ENCODE results near the gene HAGH. TPM values are rescaled to one million over a fixed set of nuclear protein-coding genes. Genes with fewer than 3 reads are reported as not detected.
A peak's percentile ranks its signal among the peaks of the same experiment; 100 is the strongest.

Gene HAGH
- total RNA-seq, 1 donor from 2014 or later: 172 TPM

DNA sequence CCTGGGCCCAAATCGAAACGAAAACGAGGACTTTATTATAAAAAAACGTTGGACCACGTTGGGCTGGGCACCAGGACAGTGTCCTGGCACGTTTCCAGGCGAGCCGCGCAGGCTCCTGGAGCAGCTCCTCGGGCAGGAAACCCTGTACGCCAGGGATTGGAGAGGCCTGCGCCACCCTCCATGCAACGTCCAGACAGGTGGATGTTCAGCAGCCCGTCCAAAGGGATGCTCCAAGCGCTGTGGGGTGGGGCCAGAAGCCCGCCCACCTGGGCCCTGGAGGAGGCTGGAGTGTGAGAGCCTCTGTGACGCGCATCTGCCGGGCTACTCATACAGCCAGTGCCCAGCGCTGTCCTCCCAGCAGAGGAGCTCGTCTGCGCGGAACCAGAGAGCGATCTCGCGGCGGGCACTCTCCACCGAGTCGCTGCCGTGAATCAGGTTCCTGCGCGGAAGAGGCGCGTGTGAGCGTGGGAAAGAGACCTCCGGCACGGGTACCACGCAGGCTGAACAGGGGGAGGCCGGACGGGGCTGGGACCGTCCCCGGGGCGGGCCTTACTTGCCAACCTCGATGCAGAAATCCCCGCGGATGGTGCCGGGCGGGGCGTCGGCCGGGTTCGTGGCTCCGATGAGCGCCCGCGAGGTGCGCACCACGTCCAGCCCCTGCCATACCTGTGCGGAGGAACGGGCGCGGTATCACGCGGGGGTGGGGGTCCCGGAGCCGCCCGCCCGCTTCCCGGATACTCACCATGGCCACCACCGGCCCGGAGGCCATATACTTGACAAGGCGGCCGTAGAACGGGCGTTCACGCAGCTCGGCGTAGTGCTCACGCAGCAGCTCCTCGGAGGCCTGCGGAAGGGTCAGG, 56.1 kb downstream of the HAGH start:
- intact Hi-C loops (cut with micrococcal nuclease): no loop called here
- H3K4me1 ChIP-seq: peaks cover 61% of the 10 kb centered on the region

GRCh38 chr16:1769402-1770300, 57.0 kb downstream of the HAGH start:
- Histone ChIP-seq H3K4me3 (peak overlapping the region; percentile 92), H3K36me3 (peaks cover 50% of the 10 kb centered on the region), H3K27ac (replicated peaks) (peak overlapping the region; percentile 95), H3K9me3 (replicated peaks) (no peaks in the 10 kb centered on the region), H3K4me1 (peaks cover 54% of the 10 kb centered on the region), H3K27me3 (ENCODE audit: low read depth) (no peaks in the 10 kb centered on the region)
- no peak for TF ChIP-seq CTCF (IDR thresholded peaks at IDR 0.05; ENCODE audit: borderline replicate concordance)
- DNase-seq: no peak
- intact Hi-C loops (cut with micrococcal nuclease): no loop called here

More for the DNA sequence above, 56.1 kb downstream of the HAGH start:
- peak; percentile 62 for DNase-seq
- TF ChIP-seq CTCF (IDR thresholded peaks at IDR 0.05; ENCODE audit: borderline replicate concordance): no peak
- no peaks in the 10 kb centered on the region for H3K27me3 ChIP-seq (ENCODE audit: low read depth)
- peak overlapping the region; percentile 92 for H3K4me3 ChIP-seq
- H3K36me3 ChIP-seq: peaks cover 48% of the 10 kb centered on the region
- no peaks in the 10 kb centered on the region for H3K9me3 ChIP-seq (replicated peaks)
- peak overlapping the region; percentile 95 for H3K27ac ChIP-seq (replicated peaks)

GRCh38 chr16:1768767-1769401, 57.7 kb downstream of the HAGH start:
- intact Hi-C loops (cut with micrococcal nuclease): no loop called here
- no peak for TF ChIP-seq CTCF (IDR thresholded peaks at IDR 0.05; ENCODE audit: borderline replicate concordance)
- Histone ChIP-seq H3K4me1 (peaks cover 46% of the 10 kb centered on the region), H3K4me3 (no peak overlapping the region), H3K27me3 (ENCODE audit: low read depth) (no peaks in the 10 kb centered on the region), H3K9me3 (replicated peaks) (no peaks in the 10 kb centered on the region), H3K36me3 (peaks cover 55% of the 10 kb centered on the region), H3K27ac (replicated peaks) (no peak overlapping the region)
- DNase-seq: no peak

GRCh38 chr16:1768061-1768766, 58.4 kb downstream of the HAGH start:
- H3K9me3 ChIP-seq (replicated peaks): no peaks in the 10 kb centered on the region
- intact Hi-C loops (cut with micrococcal nuclease): no loop called here
- no peaks in the 10 kb centered on the region for H3K27me3 ChIP-seq (ENCODE audit: low read depth)
- peaks cover 59% of the 10 kb centered on the region for H3K36me3 ChIP-seq
- H3K4me1 ChIP-seq: peaks cover 40% of the 10 kb centered on the region
- no peak overlapping the region for H3K27ac ChIP-seq (replicated peaks)
- no peak for DNase-seq
- no peak for TF ChIP-seq CTCF (IDR thresholded peaks at IDR 0.05; ENCODE audit: borderline replicate concordance)
- no peak overlapping the region for H3K4me3 ChIP-seq
